Ascending aorta (tissue), 2 donors: ENCODE data around the gene APEH. TPM values are rescaled to one million over a fixed set of nuclear protein-coding genes. Genes with fewer than 3 reads are reported as not detected.
"Not testable (repeated sequence)": the region's sequence is repeated elsewhere in the genome, so short reads cannot be mapped to it uniquely, and the experiment has no call there.

Source experiments
- DNase-seq, 2 donors: peaks; one replicate each; pipeline ENCODE4 v3.0.0-alpha.2; 2019; ENCODE audit warnings: low spot score in 2 of 2
- H3K27ac ChIP-seq, 2 donors: fragments of 200-600 bp; sonication (generic); one replicate each; pipeline ENCODE4 v1.5.1; 2016 to 2017; ENCODE audit warnings: mild to moderate bottlenecking in 1 of 2
- H3K27me3 ChIP-seq: fragments of 200-600 bp; sonication (generic); one replicate; pipeline ENCODE4 v1.5.1; 2017
- H3K36me3 ChIP-seq, 2 donors: fragments of 200-600 bp; sonication (generic); one replicate each; pipeline ENCODE4 v1.5.1; 2016
- H3K4me1 ChIP-seq, 2 donors: fragments of 200-600 bp; sonication (generic); one replicate each; pipeline ENCODE4 v1.5.1; 2016 to 2017; ENCODE audit warnings: mild to moderate bottlenecking in 1 of 2
- H3K4me3 ChIP-seq, 2 donors: fragments of 200-600 bp; sonication (generic); one replicate each; pipeline ENCODE4 v1.5.1; 2016 to 2017; ENCODE audit warnings: mild to moderate bottlenecking in 1 of 2
- H3K9me3 ChIP-seq, 2 donors: fragments of 200-600 bp; sonication (generic); one replicate each; pipeline ENCODE4 v1.5.1; 2016
- CTCF ChIP-seq, 3 experiments: fragments of 200-600 bp in 2 of 3; fragments of 450-650 bp in 1 of 3; sonication (generic) in 2 of 3; IDR thresholded peaks; one replicate each; pipeline ENCODE4 v1.5.1; 2016 to 2019; ENCODE audit warnings: antibody characterized with exemption in 3 of 3, mild to moderate bottlenecking in 1 of 3, moderate library complexity in 1 of 3
- intact Hi-C: fragments of 100-400 bp; cut with DNase I; formaldehyde crosslinking; loops from one replicate; pipeline ENCODE4 v1.15.1; 2023
- total RNA-seq: library from RNA; depleted of rRNA; stranded (reverse); fragments of >200 nt; gene quantifications from one replicate; pipeline ENCODE4 v1.1.0, GENCODE V29; 2016

The APEH gene
- total RNA-seq, 1 donor from 2014 or later: 79.5 TPM

GRCh38 chr3:49689046-49689907 is 15.1 kb downstream of the APEH start, which contains the start of the genes MST1 and RNF123:
TSS of gene MST1 (minus strand) at chr3:49689474. CDS start at chr3:49688691, 783 bp downstream.
TSS of gene RNF123 (plus strand) at chr3:49689557. CDS start at chr3:49691166, 1,609 bp downstream.
- Histone ChIP-seq H3K27me3 (no peaks in the 10 kb centered on the region), H3K4me3 (peak within 1 kb of the TSS; percentile 88 to 92), H3K27ac (peak within 1 kb of the TSS; percentile 67 to 71), H3K4me1 (peaks cover 0 to 24% of the 10 kb centered on the region in 2 donors), H3K36me3 (no peaks in the 10 kb centered on the region), H3K9me3 (no peaks in the 10 kb centered on the region)
- intact Hi-C loops: loop anchor here (1.0 kb wide), 1 partner anchor 34 kb away; the partner anchor contains the start of gene GMPPB
- peak in 1 of 2 donors; percentile 94 for DNase-seq
- TF ChIP-seq CTCF (IDR thresholded peaks at IDR 0.05): peak; percentile 18 to 45 (median 24)

GRCh38 chr3:49689908-49690624 is 15.9 kb downstream of the APEH start:
- not testable (repeated sequence) for DNase-seq
- H3K4me1 ChIP-seq: peaks cover 0 to 24% of the 10 kb centered on the region in 2 donors
- intact Hi-C loops: loop anchor here (1.0 kb wide), 1 partner anchor 33 kb away; the partner anchor contains the start of gene GMPPB

GRCh38 chr3:49690856-49691255 is 16.7 kb downstream of the APEH start:
- H3K27ac ChIP-seq, intact Hi-C loops, DNase-seq, H3K36me3 ChIP-seq, H3K27me3 ChIP-seq, H3K9me3 ChIP-seq: not testable (repeated sequence)
- H3K4me1 ChIP-seq: peaks cover 0 to 24% of the 10 kb centered on the region in 2 donors
- peak overlapping the region in 1 of 2 donors; percentile 92 for H3K4me3 ChIP-seq

More at GRCh38 chr3:49689908-49690624, 15.9 kb downstream of the APEH start:
- H3K9me3 ChIP-seq, H3K27me3 ChIP-seq, H3K36me3 ChIP-seq: not testable (repeated sequence)
- Histone ChIP-seq H3K27ac (peak overlapping the region; percentile 67 to 71), H3K4me3 (peak overlapping the region; percentile 88 to 92)

GRCh38 chr3:49691481-49691880 is 17.3 kb downstream of the APEH start:
- H3K27ac ChIP-seq, DNase-seq, H3K36me3 ChIP-seq, H3K27me3 ChIP-seq, H3K9me3 ChIP-seq, intact Hi-C loops: not testable (repeated sequence)
- H3K4me1 ChIP-seq: peaks cover 0 to 21% of the 10 kb centered on the region in 2 donors
- H3K4me3 ChIP-seq: peak overlapping the region in 1 of 2 donors; percentile 10

- DNase-seq, H3K27ac ChIP-seq, H3K4me3 ChIP-seq, H3K9me3 ChIP-seq, intact Hi-C loops, H3K27me3 ChIP-seq: not testable (repeated sequence)
- Histone ChIP-seq H3K36me3 (peaks cover 13 to 23% of the 10 kb centered on the region in 2 donors), H3K4me1 (peaks cover 0 to 15% of the 10 kb centered on the region in 2 donors)
These were observed 20.4 kb downstream of the APEH start for GRCh38 chr3:49694409-49695070.

GRCh38 chr3:49695350-49696015 is 21.3 kb downstream of the APEH start:
- intact Hi-C loops, H3K4me3 ChIP-seq, DNase-seq: not testable (repeated sequence)

GRCh38 chr3:49699281-49699979 is 25.3 kb downstream of the APEH start:
- Histone ChIP-seq H3K27me3 (no peaks in the 10 kb centered on the region), H3K36me3 (peaks cover 45 to 56% of the 10 kb centered on the region in 2 donors), H3K4me3 (no peak overlapping the region), H3K4me1 (no peaks in the 10 kb centered on the region), H3K9me3 (no peaks in the 10 kb centered on the region), H3K27ac (no peak overlapping the region)
- no peak for DNase-seq
- no peak for TF ChIP-seq CTCF (IDR thresholded peaks at IDR 0.05)
- intact Hi-C loops: no loop called here

More at GRCh38 chr3:49695350-49696015, 21.3 kb downstream of the APEH start:
- not testable (repeated sequence) for H3K27me3 ChIP-seq, H3K9me3 ChIP-seq, H3K27ac ChIP-seq
- H3K36me3 ChIP-seq: peaks cover 22 to 29% of the 10 kb centered on the region in 2 donors
- H3K4me1 ChIP-seq: peaks cover 0 to 10% of the 10 kb centered on the region in 2 donors
